Vagina (tissue), 2 donors: ENCODE measurements around the gene TTLL5. TPM values are rescaled to one million over a fixed set of nuclear protein-coding genes. Genes with fewer than 3 reads are reported as not detected.

ENCODE experiments used
- DNase-seq, 2 donors: peaks; one replicate each; pipeline ENCODE4 v3.0.0-alpha.2; 2017; ENCODE audit errors: extremely low spot score in 2 of 2
- H3K27ac ChIP-seq: fragments of 200-600 bp; sonication (generic); one replicate; pipeline ENCODE4 v1.5.1; 2019
- H3K27me3 ChIP-seq: fragments of 200-600 bp; sonication (generic); one replicate; pipeline ENCODE4 v1.5.1; 2019
- H3K36me3 ChIP-seq, 2 donors: fragments of 200-600 bp; sonication (generic); one replicate each; pipeline ENCODE4 v1.5.1; 2017 to 2019
- H3K4me1 ChIP-seq: fragments of 200-600 bp; sonication (generic); one replicate; pipeline ENCODE4 v1.5.1; 2019
- H3K4me3 ChIP-seq, 2 donors: fragments of 200-600 bp; sonication (generic); 1 replicate in 1 of 2; 2 replicates in 1 of 2; pipeline ENCODE4 v1.5.1; 2016 to 2019
- H3K9me3 ChIP-seq: fragments of 200-600 bp; sonication (generic); one replicate; pipeline ENCODE4 v1.5.1; 2019
- CTCF ChIP-seq, 3 experiments: fragments of 450-650 bp in 2 of 3; fragments of 200-600 bp in 1 of 3; sonication (generic) in 1 of 3; IDR thresholded peaks; one replicate each; pipeline ENCODE4 v1.5.1; 2017 to 2019; ENCODE audit warnings: antibody characterized with exemption in 3 of 3, mild to moderate bottlenecking in 2 of 3, moderate library complexity in 2 of 3
- POLR2A ChIP-seq, 2 donors: fragments of 450-650 bp; IDR thresholded peaks; one replicate each; pipeline ENCODE4 v1.6.1; 2017; ENCODE audit warnings: antibody characterized with exemption in 2 of 2, mild to moderate bottlenecking in 2 of 2, moderate library complexity in 2 of 2
- POLR2AphosphoS5 ChIP-seq, 2 donors: sonication (generic); formaldehyde crosslinking; IDR thresholded peaks; one replicate each; pipeline ENCODE4 v1.9.0; 2017; ENCODE audit warnings: antibody characterized with exemption in 2 of 2, mild to moderate bottlenecking in 2 of 2, low read depth in 1 of 2; ENCODE audit not compliant: insufficient read depth in 1 of 2
- intact Hi-C: fragments of 100-400 bp; cut with DNase I; formaldehyde crosslinking; loops from one replicate; pipeline ENCODE4 v1.15.1; 2023
- total RNA-seq: library from RNA; depleted of rRNA; stranded (reverse); fragments of >200 nt; gene quantifications from one replicate; pipeline ENCODE4 v1.2.3, GENCODE V29; 2016

Gene TTLL5
- total RNA-seq, 1 donor from 2014 or later: 43.0 TPM

GRCh38 chr14:75876530-75876929, 215.5 kb downstream of the TTLL5 start:
- intact Hi-C loops: no loop called here
- H3K27me3 ChIP-seq: no peaks in the 10 kb centered on the region
- no peak overlapping the region for H3K4me3 ChIP-seq
- no peak overlapping the region for H3K27ac ChIP-seq
- no peaks in the 10 kb centered on the region for H3K9me3 ChIP-seq
- no peaks in the 10 kb centered on the region for H3K4me1 ChIP-seq
- DNase-seq: no peak
- H3K36me3 ChIP-seq: no peaks in the 10 kb centered on the region
- TF ChIP-seq POLR2A (IDR thresholded peaks at IDR 0.05) (no peak), POLR2AphosphoS5 (IDR thresholded peaks at IDR 0.05; ENCODE audit: insufficient read depth in 1 of 2, low read depth in 1 of 2) (no peak), CTCF (IDR thresholded peaks at IDR 0.05) (no peak)

- no peak for TF ChIP-seq POLR2AphosphoS5 (IDR thresholded peaks at IDR 0.05; ENCODE audit: insufficient read depth in 1 of 2, low read depth in 1 of 2)
- no peak for TF ChIP-seq CTCF (IDR thresholded peaks at IDR 0.05)
- no peak for TF ChIP-seq POLR2A (IDR thresholded peaks at IDR 0.05)
- Histone ChIP-seq H3K36me3 (no peaks in the 10 kb centered on the region), H3K4me3 (no peak overlapping the region), H3K27ac (no peak overlapping the region), H3K4me1 (no peaks in the 10 kb centered on the region), H3K27me3 (no peaks in the 10 kb centered on the region), H3K9me3 (no peaks in the 10 kb centered on the region)
- DNase-seq: no peak
- intact Hi-C loops: no loop called here
Measured at GRCh38 chr14:75877292-75877691, 216.2 kb downstream of the TTLL5 start.

GRCh38 chr14:75877884-75878283, 216.8 kb downstream of the TTLL5 start:
- Histone ChIP-seq H3K4me3 (no peak overlapping the region), H3K4me1 (no peaks in the 10 kb centered on the region), H3K36me3 (no peaks in the 10 kb centered on the region), H3K27ac (no peak overlapping the region), H3K27me3 (no peaks in the 10 kb centered on the region), H3K9me3 (no peaks in the 10 kb centered on the region)
- intact Hi-C loops: no loop called here
- no peak for TF ChIP-seq CTCF (IDR thresholded peaks at IDR 0.05)
- no peak for TF ChIP-seq POLR2A (IDR thresholded peaks at IDR 0.05)
- no peak for TF ChIP-seq POLR2AphosphoS5 (IDR thresholded peaks at IDR 0.05; ENCODE audit: insufficient read depth in 1 of 2, low read depth in 1 of 2)
- DNase-seq: no peak

- Histone ChIP-seq H3K36me3 (no peaks in the 10 kb centered on the region), H3K4me1 (no peaks in the 10 kb centered on the region), H3K27me3 (no peaks in the 10 kb centered on the region), H3K27ac (no peak overlapping the region), H3K9me3 (no peaks in the 10 kb centered on the region), H3K4me3 (no peak overlapping the region)
- no peak for TF ChIP-seq POLR2A (IDR thresholded peaks at IDR 0.05)
- no peak for TF ChIP-seq POLR2AphosphoS5 (IDR thresholded peaks at IDR 0.05; ENCODE audit: insufficient read depth in 1 of 2, low read depth in 1 of 2)
- TF ChIP-seq CTCF (IDR thresholded peaks at IDR 0.05): no peak
- DNase-seq: no peak
- intact Hi-C loops: no loop called here
Measured at GRCh38 chr14:75879031-75879430, 218.0 kb downstream of the TTLL5 start.

- no peaks in the 10 kb centered on the region for H3K4me1 ChIP-seq
- TF ChIP-seq POLR2A (IDR thresholded peaks at IDR 0.05) (no peak), CTCF (IDR thresholded peaks at IDR 0.05) (no peak), POLR2AphosphoS5 (IDR thresholded peaks at IDR 0.05; ENCODE audit: insufficient read depth in 1 of 2, low read depth in 1 of 2) (no peak)
- no peak overlapping the region for H3K27ac ChIP-seq
- no peaks in the 10 kb centered on the region for H3K9me3 ChIP-seq
- H3K36me3 ChIP-seq: peaks cover 0 to 5% of the 10 kb centered on the region in 2 donors
- intact Hi-C loops: no loop called here
- DNase-seq: no peak
- no peaks in the 10 kb centered on the region for H3K27me3 ChIP-seq
- no peak overlapping the region for H3K4me3 ChIP-seq
Measured at GRCh38 chr14:75880512-75880911, 219.5 kb downstream of the TTLL5 start.
